ENCODE data around the gene ST6GAL2.

ST6GAL2 gene

GRCh38 chr2:106878206-106878605 is 7.8 kb downstream of the ST6GAL2 start:
- H3K27ac ChIP-seq (replicated peaks), result no peak overlapping the region
- H3K4me3 ChIP-seq (replicated peaks; ENCODE audit: insufficient read depth, low read length), result no peak overlapping the region
- H3K27me3 ChIP-seq (ENCODE audit: insufficient read depth, poor library complexity, severe bottlenecking), result no peaks in the 10 kb centered on the region
- TF ChIP-seq POLR2AphosphoS5 (IDR thresholded peaks at IDR 0.05; ENCODE audit: low read depth), result no peak
- TF ChIP-seq, protein P1, sequence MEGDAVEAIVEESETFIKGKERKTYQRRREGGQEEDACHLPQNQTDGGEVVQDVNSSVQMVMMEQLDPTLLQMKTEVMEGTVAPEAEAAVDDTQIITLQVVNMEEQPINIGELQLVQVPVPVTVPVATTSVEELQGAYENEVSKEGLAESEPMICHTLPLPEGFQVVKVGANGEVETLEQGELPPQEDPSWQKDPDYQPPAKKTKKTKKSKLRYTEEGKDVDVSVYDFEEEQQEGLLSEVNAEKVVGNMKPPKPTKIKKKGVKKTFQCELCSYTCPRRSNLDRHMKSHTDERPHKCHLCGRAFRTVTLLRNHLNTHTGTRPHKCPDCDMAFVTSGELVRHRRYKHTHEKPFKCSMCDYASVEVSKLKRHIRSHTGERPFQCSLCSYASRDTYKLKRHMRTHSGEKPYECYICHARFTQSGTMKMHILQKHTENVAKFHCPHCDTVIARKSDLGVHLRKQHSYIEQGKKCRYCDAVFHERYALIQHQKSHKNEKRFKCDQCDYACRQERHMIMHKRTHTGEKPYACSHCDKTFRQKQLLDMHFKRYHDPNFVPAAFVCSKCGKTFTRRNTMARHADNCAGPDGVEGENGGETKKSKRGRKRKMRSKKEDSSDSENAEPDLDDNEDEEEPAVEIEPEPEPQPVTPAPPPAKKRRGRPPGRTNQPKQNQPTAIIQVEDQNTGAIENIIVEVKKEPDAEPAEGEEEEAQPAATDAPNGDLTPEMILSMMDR (IDR thresholded peaks at IDR 0.05; ENCODE audit: insufficient read depth, low read length), result no peak
- TF ChIP-seq, protein P2, sequence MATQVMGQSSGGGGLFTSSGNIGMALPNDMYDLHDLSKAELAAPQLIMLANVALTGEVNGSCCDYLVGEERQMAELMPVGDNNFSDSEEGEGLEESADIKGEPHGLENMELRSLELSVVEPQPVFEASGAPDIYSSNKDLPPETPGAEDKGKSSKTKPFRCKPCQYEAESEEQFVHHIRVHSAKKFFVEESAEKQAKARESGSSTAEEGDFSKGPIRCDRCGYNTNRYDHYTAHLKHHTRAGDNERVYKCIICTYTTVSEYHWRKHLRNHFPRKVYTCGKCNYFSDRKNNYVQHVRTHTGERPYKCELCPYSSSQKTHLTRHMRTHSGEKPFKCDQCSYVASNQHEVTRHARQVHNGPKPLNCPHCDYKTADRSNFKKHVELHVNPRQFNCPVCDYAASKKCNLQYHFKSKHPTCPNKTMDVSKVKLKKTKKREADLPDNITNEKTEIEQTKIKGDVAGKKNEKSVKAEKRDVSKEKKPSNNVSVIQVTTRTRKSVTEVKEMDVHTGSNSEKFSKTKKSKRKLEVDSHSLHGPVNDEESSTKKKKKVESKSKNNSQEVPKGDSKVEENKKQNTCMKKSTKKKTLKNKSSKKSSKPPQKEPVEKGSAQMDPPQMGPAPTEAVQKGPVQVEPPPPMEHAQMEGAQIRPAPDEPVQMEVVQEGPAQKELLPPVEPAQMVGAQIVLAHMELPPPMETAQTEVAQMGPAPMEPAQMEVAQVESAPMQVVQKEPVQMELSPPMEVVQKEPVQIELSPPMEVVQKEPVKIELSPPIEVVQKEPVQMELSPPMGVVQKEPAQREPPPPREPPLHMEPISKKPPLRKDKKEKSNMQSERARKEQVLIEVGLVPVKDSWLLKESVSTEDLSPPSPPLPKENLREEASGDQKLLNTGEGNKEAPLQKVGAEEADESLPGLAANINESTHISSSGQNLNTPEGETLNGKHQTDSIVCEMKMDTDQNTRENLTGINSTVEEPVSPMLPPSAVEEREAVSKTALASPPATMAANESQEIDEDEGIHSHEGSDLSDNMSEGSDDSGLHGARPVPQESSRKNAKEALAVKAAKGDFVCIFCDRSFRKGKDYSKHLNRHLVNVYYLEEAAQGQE (IDR thresholded peaks at IDR 0.05; ENCODE audit: insufficient replicate concordance, low read depth), result no peak
- TF ChIP-seq GABPA (IDR thresholded peaks at IDR 0.05; ENCODE audit: low read depth), result no peak
- no peak for TF ChIP-seq SPI1 (IDR thresholded peaks at IDR 0.05; ENCODE audit: borderline replicate concordance, low read depth)
- DNase-seq (ENCODE audit: low read depth in 1 of 2, low spot score in 1 of 2), result no peak

DNA sequence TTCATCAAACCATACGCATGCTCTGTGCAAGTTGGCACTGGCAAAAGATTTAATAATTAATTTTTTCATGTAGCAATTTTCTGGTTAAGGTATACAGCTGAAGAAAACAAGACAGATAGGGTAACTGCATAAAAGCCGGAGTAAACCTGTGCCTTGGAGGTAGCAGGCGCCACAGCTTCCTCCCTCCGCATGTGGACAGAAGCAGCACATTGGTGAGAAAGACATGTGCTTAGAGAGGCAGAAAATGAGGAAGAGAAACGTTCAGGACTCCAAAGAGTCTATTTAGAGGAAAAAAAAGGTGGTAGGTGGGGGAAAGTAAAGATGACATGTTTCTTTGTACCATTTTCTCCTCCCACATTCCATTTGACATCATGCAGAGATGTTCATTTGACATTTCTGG is 9.3 kb downstream of the ST6GAL2 start:
- no peak for DNase-seq (ENCODE audit: low read depth in 1 of 2, low spot score in 1 of 2)
- Histone ChIP-seq H3K4me3 (replicated peaks; ENCODE audit: insufficient read depth, low read length) (no peak overlapping the region), H3K27ac (replicated peaks) (no peak overlapping the region), H3K27me3 (ENCODE audit: insufficient read depth, poor library complexity, severe bottlenecking) (no peaks in the 10 kb centered on the region)
- TF ChIP-seq, protein P2 (IDR thresholded peaks at IDR 0.05; ENCODE audit: insufficient replicate concordance, low read depth), result no peak
- TF ChIP-seq SPI1 (IDR thresholded peaks at IDR 0.05; ENCODE audit: borderline replicate concordance, low read depth), result peak; percentile 19; the same call in 1 of the 2 replicates

DNA sequence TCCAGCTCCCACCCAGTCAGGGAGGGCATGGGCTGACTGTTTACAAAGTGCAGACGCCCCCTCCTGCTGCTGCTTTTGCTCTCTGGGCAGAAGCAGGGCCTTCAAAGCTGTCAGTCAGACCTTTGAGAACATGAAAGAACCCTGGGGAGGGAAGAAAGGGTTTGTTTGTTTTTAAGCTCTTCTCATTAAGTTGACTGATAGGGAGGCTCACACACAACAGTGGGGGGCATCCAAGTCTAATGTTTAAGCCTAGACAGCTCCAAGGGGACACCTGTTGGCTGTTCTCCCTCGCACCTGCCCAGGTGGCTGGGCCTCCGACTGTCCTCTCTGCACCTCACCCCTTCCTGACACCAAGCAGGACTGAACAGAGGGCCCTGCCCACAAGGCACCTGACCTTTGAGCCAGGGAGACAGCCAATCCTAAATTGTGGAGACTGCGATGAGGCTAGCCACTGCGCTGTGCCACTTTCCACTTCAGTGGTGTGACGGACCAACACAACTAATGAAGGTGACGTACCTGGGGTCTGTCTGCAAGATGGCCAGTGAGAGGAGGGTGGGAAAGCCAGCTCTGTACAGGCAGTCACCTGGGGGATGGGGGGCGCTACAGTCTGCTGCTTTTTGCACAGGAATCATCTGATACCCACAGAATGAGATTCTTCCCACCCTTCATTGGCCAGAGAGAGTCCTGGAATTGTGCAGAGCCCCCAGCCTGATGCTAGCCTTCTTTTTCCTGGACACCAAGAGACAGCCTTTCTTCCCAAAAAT is 16.3 kb downstream of the ST6GAL2 start:
- Histone ChIP-seq H3K27me3 (ENCODE audit: insufficient read depth, poor library complexity, severe bottlenecking) (no peaks in the 10 kb centered on the region), H3K4me3 (replicated peaks; ENCODE audit: insufficient read depth, low read length) (no peak overlapping the region), H3K27ac (replicated peaks) (no peak overlapping the region)
- DNase-seq (ENCODE audit: low read depth in 1 of 2, low spot score in 1 of 2), result no peak
- no peak for TF ChIP-seq POLR2AphosphoS5 (IDR thresholded peaks at IDR 0.05; ENCODE audit: low read depth)
- TF ChIP-seq GABPA (IDR thresholded peaks at IDR 0.05; ENCODE audit: low read depth), result no peak
- TF ChIP-seq, protein P2 (IDR thresholded peaks at IDR 0.05; ENCODE audit: insufficient replicate concordance, low read depth), result no peak
- no peak for TF ChIP-seq SPI1 (IDR thresholded peaks at IDR 0.05; ENCODE audit: borderline replicate concordance, low read depth)
- TF ChIP-seq, protein P1 (IDR thresholded peaks at IDR 0.05; ENCODE audit: insufficient read depth, low read length), result no peak
